ENCODE measurements around the gene GAS7. TPM values are rescaled to one million over a fixed set of nuclear protein-coding genes. Genes with fewer than 3 reads are reported as not detected.
"Not testable (repeated sequence)": the region's sequence is repeated elsewhere in the genome, so short reads cannot be mapped to it uniquely, and the experiment has no call there.

The GAS7 gene
- total RNA-seq, 1 donor from 2014 or later = 431 TPM

DNA sequence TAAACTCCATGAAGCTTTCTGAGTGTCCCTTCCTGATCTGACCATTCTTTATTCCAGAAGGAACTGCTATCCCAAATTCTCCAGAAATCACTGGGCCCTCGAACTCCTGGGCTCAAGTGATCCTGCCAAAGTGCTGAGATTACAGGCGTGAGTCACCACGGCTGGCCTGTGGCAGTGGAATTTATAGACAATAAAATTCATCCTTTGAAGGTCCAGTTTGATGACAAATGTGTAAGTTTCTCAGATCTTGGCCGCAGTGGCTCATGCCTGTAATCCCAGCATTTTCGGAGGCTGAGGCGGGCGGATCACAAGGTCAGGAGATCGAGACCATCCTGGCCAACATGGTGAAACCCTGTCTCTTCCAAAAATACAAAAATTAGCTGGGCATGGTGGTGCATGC lies 103.1 kb downstream of the GAS7 start:
- intact Hi-C loops (cut with DNase I); ATAC-seq: not testable (repeated sequence)
- DNase-seq (ENCODE audit: low spot score) = peak; percentile 46

DNA sequence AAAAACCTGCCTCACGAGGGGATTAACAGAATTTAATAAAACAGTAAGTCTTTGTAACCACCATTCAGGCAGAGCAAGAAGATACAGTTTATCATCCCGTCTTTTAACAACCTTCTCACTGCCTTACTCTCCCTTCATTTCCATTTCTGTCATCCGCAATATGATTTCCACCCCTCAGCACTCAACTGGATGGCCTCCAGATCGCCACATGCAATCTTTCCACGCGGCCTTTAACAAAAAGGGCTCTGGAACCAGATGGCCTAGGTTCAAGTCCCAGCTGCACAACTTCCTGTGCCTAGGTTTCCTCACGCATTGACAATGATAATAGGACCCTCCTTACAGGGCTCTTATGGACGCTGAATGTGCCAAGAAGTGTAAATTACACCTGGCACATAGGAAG lies 103.6 kb downstream of the GAS7 start:
- ATAC-seq = no peak
- DNase-seq (ENCODE audit: low spot score) = peak; percentile 42
- intact Hi-C loops (cut with DNase I) = no loop called here

DNA sequence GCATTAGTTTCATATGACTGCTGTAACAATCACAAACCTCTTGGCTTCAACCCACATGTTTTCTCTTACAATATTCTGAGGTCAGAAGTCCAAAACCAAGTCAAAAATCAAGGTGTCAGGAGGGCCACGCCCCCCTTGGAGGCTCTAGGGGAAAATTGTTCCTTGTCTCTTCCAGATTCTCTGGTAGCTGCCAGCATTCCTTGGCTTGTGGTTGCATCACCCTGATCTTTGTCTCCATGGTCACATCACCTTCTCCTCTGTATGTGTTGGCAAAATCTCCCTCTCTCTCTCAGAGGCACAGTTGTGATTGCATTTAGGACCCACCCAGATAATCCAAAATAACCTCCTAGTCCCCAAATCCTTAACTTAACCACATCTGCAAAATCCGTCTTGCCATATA lies 105.8 kb downstream of the GAS7 start:
- ATAC-seq (no peak), DNase-seq (ENCODE audit: low spot score) (peak; percentile 18)
- intact Hi-C loops (cut with DNase I) = no loop called here

DNA sequence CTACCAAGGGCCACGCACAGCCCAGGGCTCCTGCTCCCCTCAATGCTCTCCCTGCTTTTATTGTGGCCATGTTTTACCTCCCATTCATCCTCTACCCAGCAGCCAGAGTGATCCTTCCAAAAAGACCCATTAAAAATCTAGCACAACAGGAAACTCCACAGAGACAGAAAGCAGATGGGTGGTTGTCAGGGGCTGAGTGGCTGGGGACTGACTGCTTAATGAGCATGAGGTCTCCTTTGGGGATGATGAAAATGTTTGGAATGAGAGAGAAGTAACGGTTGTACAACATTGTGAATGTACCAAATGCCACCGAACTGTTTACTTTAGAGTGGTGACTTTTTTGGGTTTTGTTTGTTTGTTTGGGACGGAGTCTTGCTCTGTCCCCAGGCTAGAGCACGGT lies 107.4 kb downstream of the GAS7 start:
- ATAC-seq (no peak), DNase-seq (ENCODE audit: low spot score) (no peak)

DNA sequence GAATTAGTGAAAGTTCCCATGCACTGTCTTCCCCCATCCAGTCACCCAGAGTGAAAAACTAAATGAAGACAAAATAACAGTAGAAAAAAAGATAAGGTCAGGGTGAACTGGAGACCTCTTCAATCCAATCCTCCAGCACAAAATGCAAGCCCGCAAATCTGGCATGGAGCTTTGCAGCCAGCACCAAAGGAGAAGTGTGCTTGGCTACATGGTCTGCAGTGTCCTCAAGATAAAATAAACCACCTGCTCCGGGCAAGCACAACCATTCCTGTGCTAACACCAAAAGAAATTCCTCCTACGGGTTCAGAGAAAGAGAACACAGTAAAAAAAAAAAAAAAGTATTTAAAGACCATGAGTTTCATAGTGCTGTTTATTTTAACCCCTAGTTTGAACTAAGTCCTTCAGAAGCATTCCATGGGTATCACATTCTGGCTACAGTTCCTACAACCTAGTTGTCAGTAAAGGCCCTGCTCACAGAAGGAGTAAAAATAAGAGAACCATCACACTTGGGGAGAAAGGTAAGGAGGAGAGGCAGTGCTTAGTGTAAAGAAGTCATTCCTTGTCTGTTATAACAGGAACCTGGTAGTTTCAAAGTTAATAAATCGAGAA lies 109.1 kb downstream of the GAS7 start:
- ATAC-seq (no peak), DNase-seq (ENCODE audit: low spot score) (peak; percentile 49)
- intact Hi-C loops (cut with DNase I) = no loop called here

More for the DNA sequence above, 107.4 kb downstream of the GAS7 start:
- intact Hi-C loops (cut with DNase I) = no loop called here

DNA sequence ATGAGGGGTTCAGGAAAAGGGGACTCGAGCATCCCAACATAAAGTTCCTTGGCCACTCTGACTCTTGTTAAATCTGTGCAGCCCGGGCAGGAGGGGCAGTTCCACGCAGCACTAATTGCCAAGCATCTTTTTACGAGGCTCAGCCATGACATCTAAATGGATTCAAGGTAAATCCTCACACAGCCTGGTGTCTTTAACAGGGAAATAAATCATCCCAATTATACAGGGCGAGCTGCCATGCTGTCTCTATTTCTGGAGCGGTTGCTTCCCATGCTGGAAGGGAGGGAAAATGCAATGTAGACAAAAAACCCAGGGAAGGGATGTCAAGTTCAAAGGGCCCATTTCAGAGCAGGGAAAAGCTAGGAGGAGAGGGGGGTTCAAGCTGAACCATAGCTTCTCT lies 110.0 kb downstream of the GAS7 start:
- ATAC-seq (no peak), DNase-seq (ENCODE audit: low spot score) (no peak)
- intact Hi-C loops (cut with DNase I) = no loop called here

DNA sequence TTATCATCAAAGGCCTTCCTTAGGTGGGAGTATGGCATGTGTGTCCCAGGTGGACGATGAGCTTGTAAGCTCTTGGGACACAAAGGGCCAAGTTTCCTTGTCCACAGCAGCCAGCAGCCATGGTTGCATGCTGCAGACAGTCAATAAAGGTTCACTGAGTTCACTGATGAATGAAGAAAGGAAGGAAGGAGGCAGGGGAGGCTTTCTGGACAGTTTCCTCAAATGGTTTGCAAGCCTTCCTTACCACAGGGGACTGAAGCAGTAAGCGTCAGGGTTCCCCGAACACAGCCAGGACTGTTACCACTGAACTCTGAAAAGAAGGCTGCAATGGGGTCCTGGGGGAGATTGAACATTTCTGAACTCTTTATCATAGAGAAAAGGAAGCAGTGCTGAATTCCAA lies 111.1 kb downstream of the GAS7 start:
- DNase-seq (ENCODE audit: low spot score) (peak; percentile 49), ATAC-seq (peak; percentile 71)

DNA sequence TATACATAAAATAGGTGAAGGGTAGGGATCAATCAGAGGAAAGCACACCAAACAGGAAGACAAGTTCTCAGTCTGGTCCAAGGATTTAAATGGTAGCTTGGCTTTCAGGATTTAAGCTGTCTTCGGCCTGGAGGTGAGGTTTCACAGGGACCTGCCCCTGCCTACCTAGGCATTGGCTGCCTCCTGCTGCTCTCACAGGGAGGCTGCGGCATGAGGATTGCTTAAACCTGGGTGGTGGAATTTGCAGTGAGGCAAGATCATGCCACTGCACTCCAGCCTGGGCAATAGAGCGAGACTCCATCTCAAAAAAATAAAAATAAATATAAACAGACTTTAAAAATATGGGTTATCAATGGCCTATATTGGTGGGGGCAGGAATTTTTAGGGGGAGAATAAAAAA lies 114.5 kb downstream of the GAS7 start:
- intact Hi-C loops (cut with DNase I) = no loop called here
- DNase-seq (ENCODE audit: low spot score) (no peak), ATAC-seq (no peak)

More for the DNA sequence above, 111.1 kb downstream of the GAS7 start:
- intact Hi-C loops (cut with DNase I) = no loop called here

DNA sequence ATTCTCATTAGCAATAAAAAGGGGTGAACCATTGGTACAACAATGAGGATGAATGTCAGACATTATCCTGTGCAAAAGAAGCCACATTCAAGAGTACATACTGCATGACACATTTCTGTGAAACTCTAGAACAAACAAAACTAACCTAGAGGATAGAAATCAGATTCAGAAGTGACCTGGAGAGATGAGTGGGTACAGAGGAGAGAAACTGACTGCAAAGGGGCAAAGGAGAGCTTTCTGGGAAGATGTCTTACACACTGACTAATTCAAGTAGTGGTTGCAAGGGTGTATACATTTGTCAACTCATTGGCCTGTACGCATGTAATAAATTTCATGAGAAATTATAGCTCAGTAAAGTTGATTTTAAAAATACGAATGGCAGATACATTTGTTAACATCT lies 115.6 kb downstream of the GAS7 start:
- no peak for DNase-seq (ENCODE audit: low spot score)
- no peak for ATAC-seq
- intact Hi-C loops (cut with DNase I) = no loop called here

DNA sequence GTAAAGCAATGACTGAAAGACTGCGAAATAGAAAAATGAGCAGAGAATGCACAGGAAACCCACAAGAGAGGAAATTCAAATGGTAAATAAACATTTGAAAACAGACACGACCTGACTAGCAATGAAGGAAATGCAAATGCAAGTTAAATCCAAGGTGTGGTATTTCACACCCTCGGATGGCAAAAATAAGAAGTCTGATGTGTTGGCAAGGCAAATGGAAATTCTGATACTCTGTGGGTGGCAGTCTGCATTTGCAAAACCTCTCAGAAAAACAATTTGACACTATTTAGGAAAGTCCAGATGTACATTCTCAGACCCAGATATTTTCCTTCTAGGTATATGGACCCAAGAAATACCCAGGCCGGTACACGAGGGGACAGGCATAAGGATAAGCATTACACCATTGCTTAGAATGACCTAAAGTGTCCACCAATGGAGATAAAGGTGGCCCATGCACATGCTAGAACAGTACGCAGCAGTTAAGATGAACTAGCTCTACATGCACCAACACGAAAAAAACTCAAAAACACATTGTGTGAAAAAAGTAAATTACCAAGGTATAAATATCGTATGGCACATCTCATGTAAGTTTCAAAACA lies 116.7 kb downstream of the GAS7 start:
- intact Hi-C loops (cut with DNase I) = no loop called here
- no peak for ATAC-seq
- DNase-seq (ENCODE audit: low spot score) = no peak

DNA sequence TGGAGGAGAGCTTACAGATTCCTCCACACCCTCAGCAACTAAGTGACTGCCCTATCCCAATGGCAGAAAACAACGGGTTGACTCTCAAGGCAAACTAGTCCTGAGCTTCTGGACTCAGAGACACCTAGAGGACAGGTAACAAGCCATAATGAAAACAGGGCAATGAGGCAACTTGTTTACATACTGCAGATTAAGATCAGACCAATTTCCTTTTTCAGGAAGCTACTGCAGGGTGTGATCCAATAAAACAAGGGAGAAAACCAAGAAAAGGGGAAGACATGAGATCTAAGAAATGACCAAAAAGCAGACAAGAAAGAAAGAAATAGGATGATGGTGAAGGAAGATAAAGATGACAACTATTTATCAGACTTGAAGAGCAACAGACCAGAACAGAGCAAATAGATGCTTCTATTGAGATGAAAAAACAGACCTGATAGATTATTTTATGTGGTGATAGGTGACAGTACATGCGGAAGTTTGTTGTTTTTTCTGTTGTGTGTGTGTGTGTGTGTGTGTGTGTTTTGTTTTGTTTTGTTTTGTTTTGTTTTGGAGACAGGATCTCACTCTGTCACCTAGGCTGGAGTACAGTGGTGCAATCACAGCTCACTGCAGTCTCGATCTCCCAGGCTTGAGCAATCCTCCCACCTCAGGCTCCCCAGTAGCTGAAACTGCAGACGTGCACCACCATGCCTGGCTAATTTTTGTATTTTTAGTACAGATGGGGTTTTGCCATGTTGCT lies 120.7 kb downstream of the GAS7 start:
- ATAC-seq (no peak), DNase-seq (ENCODE audit: low spot score) (no peak)
- intact Hi-C loops (cut with DNase I) = no loop called here

DNA sequence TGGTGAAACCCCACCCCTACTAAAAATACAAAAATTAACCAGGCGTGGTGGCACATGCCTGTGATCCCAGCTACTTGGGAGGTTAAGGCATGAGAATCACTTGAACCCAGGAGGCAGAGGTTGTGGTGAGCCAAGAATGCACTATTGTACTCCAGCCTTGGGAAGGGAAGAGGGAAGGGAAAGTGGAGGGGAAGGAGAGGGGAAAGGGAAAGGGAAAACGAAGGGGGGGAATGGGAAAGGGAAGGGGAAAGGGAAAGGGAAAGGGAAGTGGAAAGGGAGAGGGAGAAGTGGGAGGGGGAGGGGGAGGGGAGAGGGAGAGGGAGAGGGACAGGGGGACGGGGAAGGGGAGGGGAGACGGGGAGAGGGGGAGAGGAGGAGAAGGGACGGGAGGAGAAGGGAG lies 122.5 kb downstream of the GAS7 start:
- intact Hi-C loops (cut with DNase I) = no loop called here
- DNase-seq (ENCODE audit: low spot score) = no peak
- no peak for ATAC-seq

DNA sequence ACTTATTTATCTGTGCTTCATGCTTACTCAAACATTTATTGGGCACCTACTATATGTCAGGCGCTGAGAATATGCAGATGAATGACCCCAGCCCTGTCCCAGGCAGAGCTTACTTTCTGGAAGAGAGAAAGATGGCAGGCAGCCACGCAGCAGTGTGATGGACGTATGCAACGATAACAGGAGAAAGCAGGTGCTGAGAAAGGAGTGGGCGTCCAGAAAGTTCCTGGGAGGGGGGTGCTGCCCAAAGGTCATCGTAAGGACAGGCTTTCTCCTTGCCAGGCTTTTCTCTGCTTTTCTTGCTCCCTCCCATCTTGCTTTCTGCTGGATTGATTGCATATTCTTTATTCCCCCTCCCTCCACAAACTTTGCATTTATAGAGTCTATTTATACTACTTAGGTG lies 124.5 kb downstream of the GAS7 start:
- intact Hi-C loops (cut with DNase I) = no loop called here
- ATAC-seq = no peak
- peak; percentile 50 for DNase-seq (ENCODE audit: low spot score)

DNA sequence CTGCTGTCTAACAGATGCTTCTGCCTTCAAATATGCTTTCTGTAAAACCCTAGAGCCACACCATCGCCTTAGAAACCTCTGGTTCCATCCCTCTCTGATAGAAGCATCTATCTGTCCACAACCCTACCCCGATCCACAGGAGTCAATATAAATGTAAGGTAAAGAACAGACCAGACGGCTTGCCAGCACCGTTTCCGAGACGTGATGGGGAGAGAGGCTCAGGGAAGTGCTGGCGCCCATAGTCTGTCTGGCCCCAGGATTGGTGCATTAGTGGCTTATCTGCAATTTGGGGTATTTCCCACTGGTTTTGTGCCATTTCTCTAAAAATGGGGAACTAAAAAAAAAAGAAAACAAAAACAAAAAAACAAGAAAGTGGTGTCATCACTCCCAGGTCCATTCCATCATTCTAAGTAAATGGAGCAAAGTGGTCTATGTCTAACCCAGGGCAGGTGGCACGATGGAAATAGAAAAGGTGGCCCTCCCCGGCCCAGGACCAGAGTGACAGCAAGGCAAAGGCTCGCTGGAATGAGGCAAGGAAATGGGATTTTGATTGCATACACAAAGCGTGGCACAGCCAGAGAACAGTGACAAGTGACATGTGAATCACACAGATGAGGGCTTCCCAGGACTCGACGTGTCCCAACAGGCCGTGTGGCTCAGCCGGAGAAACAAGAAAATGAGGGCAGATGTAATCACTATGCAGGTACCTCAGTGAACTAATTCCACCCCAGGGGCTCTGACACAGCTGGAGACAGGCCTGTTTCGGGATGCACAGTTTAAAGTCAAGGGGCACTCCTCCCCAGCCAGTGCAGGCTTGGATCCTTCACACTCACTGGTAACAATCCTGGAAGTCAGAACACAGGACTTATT lies 125.6 kb downstream of the GAS7 start:
- DNase-seq (ENCODE audit: low spot score) (peak; percentile 45), ATAC-seq (no peak)
- intact Hi-C loops (cut with DNase I) = no loop called here

DNA sequence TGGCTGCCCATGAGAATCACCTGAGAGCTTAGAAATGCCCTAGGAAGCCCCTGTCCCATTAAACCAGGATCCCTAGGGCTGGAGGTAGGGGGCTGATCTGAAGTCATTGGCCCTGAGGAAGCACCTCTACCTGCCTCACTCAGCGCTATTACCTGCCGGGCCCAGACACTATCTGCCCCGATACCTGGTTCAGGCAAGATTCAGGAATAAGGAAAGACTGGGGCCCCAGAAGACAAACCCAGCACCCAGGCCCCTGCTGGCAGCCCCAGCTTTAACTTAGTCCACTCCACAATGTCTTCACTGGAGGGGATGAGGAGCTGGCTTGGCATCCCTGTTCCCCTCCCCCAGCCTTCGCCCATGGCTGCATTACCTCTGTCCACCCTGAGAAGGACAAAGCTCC lies 126.3 kb downstream of the GAS7 start:
- intact Hi-C loops (cut with DNase I) = no loop called here
- ATAC-seq (no peak), DNase-seq (ENCODE audit: low spot score) (no peak)

DNA sequence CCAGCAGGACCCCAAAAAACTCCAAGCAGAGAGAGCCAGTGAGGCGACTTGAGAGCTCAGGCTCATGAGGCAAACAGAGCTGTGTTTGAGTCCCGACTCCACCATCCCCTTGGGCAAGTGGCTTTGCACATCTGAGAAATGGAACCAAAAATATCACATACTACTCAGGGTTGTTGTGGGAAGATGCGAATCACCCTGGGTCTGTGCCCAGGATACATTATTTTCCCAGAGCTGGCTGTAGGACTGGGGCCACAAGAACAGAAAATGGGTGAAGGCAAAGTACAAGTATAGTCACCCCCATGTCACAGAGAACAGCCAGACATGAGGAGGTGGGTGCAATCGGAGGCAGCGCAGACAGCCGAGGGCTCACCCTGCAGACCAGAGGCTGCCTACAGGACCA lies 127.3 kb downstream of the GAS7 start:
- DNase-seq (ENCODE audit: low spot score) (no peak), ATAC-seq (no peak)
- intact Hi-C loops (cut with DNase I) = no loop called here

DNA sequence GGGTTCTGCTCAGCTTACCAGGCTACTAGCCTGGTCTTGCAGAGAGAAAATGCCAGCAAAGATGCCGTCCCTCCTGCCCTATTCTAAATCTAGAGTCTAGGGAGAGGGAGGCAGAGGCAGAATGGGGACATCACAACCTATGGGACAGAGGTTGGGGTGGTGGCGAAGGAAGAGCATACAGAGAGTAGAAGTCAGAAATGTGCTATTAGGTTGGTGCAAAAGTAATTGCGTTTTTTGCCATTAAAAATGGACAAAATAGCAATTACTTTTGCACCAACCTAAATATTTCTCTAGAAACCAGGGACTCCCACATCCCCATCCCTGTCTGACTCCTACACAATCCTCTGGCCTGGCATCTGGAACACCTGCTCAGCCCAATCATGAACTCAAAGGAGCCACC lies 127.7 kb downstream of the GAS7 start:
- DNase-seq (ENCODE audit: low spot score) = no peak

DNA sequence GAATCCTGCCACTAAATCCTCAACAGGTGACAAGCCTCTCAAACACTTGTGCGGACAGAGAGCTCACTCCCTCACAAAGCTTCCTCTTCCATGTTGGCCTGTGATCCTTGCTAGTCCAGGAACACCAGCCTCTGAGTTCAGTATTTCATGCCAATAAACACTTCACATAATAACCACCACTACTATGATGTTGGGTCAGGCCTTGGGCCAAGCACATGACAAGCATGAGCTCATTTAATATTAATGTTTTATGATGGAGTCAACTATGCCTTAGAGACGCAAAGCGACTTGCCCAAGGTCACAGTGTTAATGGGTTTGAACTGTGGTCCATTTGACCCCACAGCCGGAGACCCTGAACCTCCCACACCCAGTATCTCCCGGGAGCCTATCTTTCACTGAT lies 129.1 kb downstream of the GAS7 start:
- ATAC-seq = peak; percentile 95
- DNase-seq (ENCODE audit: low spot score) = peak; percentile 81
- intact Hi-C loops (cut with DNase I) = no loop called here

More for the DNA sequence above, 127.7 kb downstream of the GAS7 start:
- ATAC-seq = no peak
- intact Hi-C loops (cut with DNase I) = no loop called here

DNA sequence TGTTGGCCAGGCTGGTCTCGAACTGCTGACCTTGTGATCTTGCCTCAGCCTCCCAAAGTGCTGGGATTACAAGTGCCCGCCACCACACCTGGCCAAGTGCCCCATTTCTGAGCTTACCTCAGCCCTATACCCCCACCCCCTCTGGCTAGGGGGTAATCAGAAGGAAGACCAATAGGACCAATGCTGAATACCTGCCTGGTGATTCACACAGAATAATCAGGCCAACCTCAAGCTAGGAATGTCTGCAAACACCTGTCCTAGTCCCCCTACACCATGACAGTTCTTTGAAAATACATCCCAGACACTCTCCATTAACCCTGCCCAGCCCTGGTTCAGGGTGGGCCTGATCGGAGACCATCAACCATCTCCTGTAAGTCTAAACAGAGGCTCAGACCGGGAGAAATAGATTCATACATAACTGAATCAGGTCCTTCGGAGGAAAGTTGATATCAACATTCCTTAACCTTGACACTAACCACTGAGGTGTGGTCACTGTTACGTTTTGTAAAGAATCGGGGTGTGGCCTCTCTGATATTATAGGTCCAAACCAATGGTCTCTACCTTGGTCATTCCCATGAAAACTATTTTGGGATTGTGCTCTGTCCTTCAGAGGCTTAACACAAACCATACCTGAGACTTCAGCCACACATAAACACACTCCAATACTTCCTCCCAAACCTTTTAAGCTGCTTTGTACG lies 130.8 kb downstream of the GAS7 start:
- DNase-seq (ENCODE audit: low spot score) (no peak), ATAC-seq (no peak)
- intact Hi-C loops (cut with DNase I) = no loop called here

All from sciatic nerve (tissue), 2 donors.